ENCODE data around the gene RAX2.

GRCh38 chr19:3785451-3785937 is 13.5 kb upstream of the RAX2 start:
- no peak for TF ChIP-seq USF2 (IDR thresholded peaks at IDR 0.05; ENCODE audit: borderline replicate concordance, low read depth, low read length)
- TF ChIP-seq CTCF (IDR thresholded peaks at IDR 0.05): no peak
- no peak for TF ChIP-seq YY1 (IDR thresholded peaks at IDR 0.05; ENCODE audit: low read depth)
- no peak for TF ChIP-seq MAX (IDR thresholded peaks at IDR 0.05; ENCODE audit: low read depth)
- no peak for TF ChIP-seq CHD2 (IDR thresholded peaks at IDR 0.05; ENCODE audit: low read length, partially characterized antibody)
- TF ChIP-seq REST (IDR thresholded peaks at IDR 0.05; ENCODE audit: low read depth, low read length): no peak
- TF ChIP-seq SMC3 (IDR thresholded peaks at IDR 0.05; ENCODE audit: low read depth, low read length): no peak
- no peak for TF ChIP-seq IRF3 (IDR thresholded peaks at IDR 0.05; ENCODE audit: low read depth, low read length)
- TF ChIP-seq USF1 (IDR thresholded peaks at IDR 0.05; ENCODE audit: borderline replicate concordance, low read depth): no peak
- TF ChIP-seq RCOR1 (IDR thresholded peaks at IDR 0.05; ENCODE audit: low read length): no peak
- TF ChIP-seq POLR2AphosphoS5 (IDR thresholded peaks at IDR 0.05; ENCODE audit: low read depth, low read length): no peak
- no peak for TF ChIP-seq GABPA (IDR thresholded peaks at IDR 0.05; ENCODE audit: low read depth)
- TF ChIP-seq EP300 (IDR thresholded peaks at IDR 0.05; ENCODE audit: borderline replicate concordance in 1 of 2, low read depth in 1 of 2, low read length in 1 of 2): no peak
- TF ChIP-seq EZH2phosphoT487 (IDR thresholded peaks at IDR 0.05; ENCODE audit: borderline replicate concordance, low read depth): no peak
